Measurements from ENCODE around the gene CGB1. TPM values are rescaled to one million over a fixed set of nuclear protein-coding genes. Genes with fewer than 3 reads are reported as not detected.

Gene CGB1
- total RNA-seq, 2 experiments from 2014 or later: not detected

DNA sequence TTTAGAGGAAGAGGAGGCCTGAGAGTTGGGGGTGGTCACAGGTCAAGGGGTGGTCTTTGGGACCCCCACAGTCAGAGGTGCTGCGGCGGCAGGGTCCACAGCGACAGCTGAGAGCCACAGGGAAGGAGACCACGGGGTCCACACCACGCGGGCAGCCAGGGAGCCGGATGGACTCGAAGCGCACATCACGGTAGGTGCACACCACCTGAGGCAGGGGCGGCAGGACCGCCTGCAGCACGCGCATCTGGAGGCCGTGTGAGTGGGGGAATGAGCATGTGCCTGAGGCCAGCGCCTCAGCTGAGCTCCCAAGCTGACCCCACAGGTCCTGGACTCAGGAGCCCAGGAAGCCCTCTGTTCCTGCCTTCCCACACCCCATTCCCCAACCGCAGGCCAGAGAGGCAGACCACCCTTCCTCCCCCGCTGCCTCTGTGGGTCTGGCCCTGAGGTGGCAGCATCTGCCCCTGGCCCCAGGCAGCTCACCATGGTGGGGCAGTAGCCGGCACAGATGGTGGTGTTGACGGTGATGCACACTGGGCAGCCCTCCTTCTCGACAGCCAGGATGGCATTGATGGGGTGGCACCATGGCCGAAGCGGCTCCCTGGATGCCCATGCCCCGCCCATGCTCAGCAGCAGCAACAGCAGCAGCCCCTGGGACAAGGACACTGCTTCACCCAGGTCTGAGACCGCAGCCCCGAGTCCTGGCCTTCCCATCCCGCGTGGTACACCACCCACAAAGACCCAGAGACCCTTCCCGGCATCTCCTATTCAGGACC lies 20.4 kb downstream of the CGB1 start:
- no peaks in the 10 kb centered on the region for H3K79me2 ChIP-seq (ENCODE audit: insufficient read depth, low read depth, low read length)
- H4K20me1 ChIP-seq (ENCODE audit: insufficient read depth, low read length): no peaks in the 10 kb centered on the region
- no peaks in the 10 kb centered on the region for H3K9me2 ChIP-seq (ENCODE audit: insufficient read depth, low read length)
- H3K4me1 ChIP-seq (ENCODE audit: insufficient read depth, low read length, poor library complexity, severe bottlenecking): peaks cover 39% of the 10 kb centered on the region
- BruUV-seq (replicated peaks): no TSS peak
- H3K27ac ChIP-seq (ENCODE audit: low read depth, low read length, poor library complexity, severe bottlenecking): no peak overlapping the region
- DNase-seq (ENCODE audit: low spot score): no peak
- POLR2A ChIA-PET: no interaction called here
- H3K9me3 ChIP-seq (ENCODE audit: low read length): no peaks in the 10 kb centered on the region
- intact Hi-C loops (cut with micrococcal nuclease; ENCODE audit: unreplicated experiment): no loop called here
- TF ChIP-seq CTCF (conservative IDR thresholded peaks at IDR 0.05; ENCODE audit: low read length) (no peak), EZH2phosphoT487 (IDR thresholded peaks at IDR 0.05; ENCODE audit: borderline replicate concordance, low read depth, low read length) (no peak)
- no peak overlapping the region for H3K4me2 ChIP-seq (ENCODE audit: low read length)
- H2AFZ ChIP-seq (ENCODE audit: low read length): no peak overlapping the region
- peaks cover 49% of the 10 kb centered on the region for H3K36me3 ChIP-seq (ENCODE audit: insufficient read depth, low read length)
- H3K4me3 ChIP-seq (ENCODE audit: low read depth, low read length, poor library complexity, severe bottlenecking): no peak overlapping the region
- CTCF ChIA-PET (ENCODE audit: unreplicated experiment): no interaction called here

- intact Hi-C loops (cut with micrococcal nuclease; ENCODE audit: unreplicated experiment): no loop called here
- no peaks in the 10 kb centered on the region for H3K79me2 ChIP-seq (ENCODE audit: insufficient read depth, low read depth, low read length)
- no peaks in the 10 kb centered on the region for H3K9me2 ChIP-seq (ENCODE audit: insufficient read depth, low read length)
- peaks cover 63% of the 10 kb centered on the region for H3K36me3 ChIP-seq (ENCODE audit: insufficient read depth, low read length)
- no peak overlapping the region for H3K27ac ChIP-seq (ENCODE audit: low read depth, low read length, poor library complexity, severe bottlenecking)
- H3K9me3 ChIP-seq (ENCODE audit: low read length): no peaks in the 10 kb centered on the region
- H3K4me3 ChIP-seq (ENCODE audit: low read depth, low read length, poor library complexity, severe bottlenecking): no peak overlapping the region
- POLR2A ChIA-PET: no interaction called here
- CTCF ChIA-PET (ENCODE audit: unreplicated experiment): no interaction called here
- BruUV-seq (replicated peaks): no TSS peak
- no peaks in the 10 kb centered on the region for H4K20me1 ChIP-seq (ENCODE audit: insufficient read depth, low read length)
- no peak overlapping the region for H3K4me2 ChIP-seq (ENCODE audit: low read length)
- TF ChIP-seq CTCF (conservative IDR thresholded peaks at IDR 0.05; ENCODE audit: low read length) (no peak), EZH2phosphoT487 (IDR thresholded peaks at IDR 0.05; ENCODE audit: borderline replicate concordance, low read depth, low read length) (no peak)
- H3K4me1 ChIP-seq (ENCODE audit: insufficient read depth, low read length, poor library complexity, severe bottlenecking): peaks cover 26% of the 10 kb centered on the region
- H2AFZ ChIP-seq (ENCODE audit: low read length): no peak overlapping the region
- DNase-seq (ENCODE audit: low spot score): no peak
These were observed 21.8 kb downstream of the CGB1 start for GRCh38 chr19:49014870-49015255.

DNA sequence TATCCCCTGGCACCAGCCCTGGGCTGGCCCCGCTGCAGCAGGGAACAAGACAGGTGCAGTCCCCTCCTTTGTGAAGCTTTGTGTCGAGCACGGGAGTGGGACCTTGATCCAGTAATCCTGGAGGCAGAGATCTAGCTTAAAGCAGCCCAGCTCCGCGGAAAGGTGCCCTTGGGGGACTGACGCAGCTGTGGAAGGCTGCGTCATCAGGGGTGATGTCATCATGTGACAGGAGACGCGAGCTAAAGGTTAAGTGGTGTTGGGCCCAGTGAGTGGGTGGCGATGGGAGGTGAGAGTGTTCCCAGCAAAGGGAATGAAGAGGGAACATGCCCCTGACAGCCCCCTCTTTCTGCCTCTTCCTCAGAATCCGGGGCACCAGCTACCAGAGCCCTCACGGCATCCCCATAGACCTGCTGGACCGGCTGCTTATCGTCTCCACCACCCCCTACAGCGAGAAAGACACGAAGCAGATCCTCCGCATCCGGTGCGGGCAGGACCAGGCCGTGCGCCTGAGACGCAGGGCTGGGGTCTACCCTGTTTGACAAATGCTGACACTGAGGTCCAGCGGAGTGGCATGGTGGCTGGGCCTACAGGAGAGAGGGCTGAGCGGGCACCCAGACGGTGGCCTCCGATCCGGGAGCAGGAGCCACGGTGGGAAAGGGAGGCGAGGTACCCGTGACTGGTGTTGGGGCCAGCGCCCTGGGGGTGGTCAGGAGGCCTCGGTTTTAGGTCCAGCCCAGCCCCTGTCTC lies 22.4 kb downstream of the CGB1 start:
- Histone ChIP-seq H3K27ac (ENCODE audit: low read depth, low read length, poor library complexity, severe bottlenecking) (no peak overlapping the region), H3K9me2 (ENCODE audit: insufficient read depth, low read length) (no peaks in the 10 kb centered on the region), H3K4me3 (ENCODE audit: low read depth, low read length, poor library complexity, severe bottlenecking) (no peak overlapping the region), H3K36me3 (ENCODE audit: insufficient read depth, low read length) (peaks cover 69% of the 10 kb centered on the region), H3K4me1 (ENCODE audit: insufficient read depth, low read length, poor library complexity, severe bottlenecking) (peaks cover 21% of the 10 kb centered on the region), H4K20me1 (ENCODE audit: insufficient read depth, low read length) (no peaks in the 10 kb centered on the region), H3K9me3 (ENCODE audit: low read length) (no peaks in the 10 kb centered on the region), H3K79me2 (ENCODE audit: insufficient read depth, low read depth, low read length) (no peaks in the 10 kb centered on the region), H3K4me2 (ENCODE audit: low read length) (no peak overlapping the region), H2AFZ (ENCODE audit: low read length) (no peak overlapping the region)
- CTCF ChIA-PET (ENCODE audit: unreplicated experiment): no interaction called here
- no peak for TF ChIP-seq CTCF (conservative IDR thresholded peaks at IDR 0.05; ENCODE audit: low read length)
- no peak for TF ChIP-seq EZH2phosphoT487 (IDR thresholded peaks at IDR 0.05; ENCODE audit: borderline replicate concordance, low read depth, low read length)
- no peak for DNase-seq (ENCODE audit: low spot score)
- intact Hi-C loops (cut with micrococcal nuclease; ENCODE audit: unreplicated experiment): no loop called here
- POLR2A ChIA-PET: no interaction called here
- BruUV-seq (replicated peaks): no TSS peak

Data from OCI-LY7 (cell line).